ENCODE measurements around the gene ZNF574. TPM values are rescaled to one million over a fixed set of nuclear protein-coding genes. Genes with fewer than 3 reads are reported as not detected.

Gene ZNF574
- total RNA-seq, 1 experiment from 2014 or later: 35.6 TPM

- H3K27me3 Mint-ChIP-seq (ENCODE audit: low read depth): peaks cover 16% of the 10 kb centered on the region
- TF ChIP-seq CTCF (conservative IDR thresholded peaks at IDR 0.05): no peak
- H4K91ac ChIP-seq (ENCODE audit: insufficient read length, low read depth, low read length): no peak overlapping the region
- peak overlapping the region; percentile 9 for H3K4me2 ChIP-seq (ENCODE audit: insufficient read depth, insufficient read length, low read length)
- H3K79me1 ChIP-seq (ENCODE audit: insufficient read depth, low read depth, low read length, poor library complexity, severe bottlenecking): no peaks in the 10 kb centered on the region
- H3K9me3 ChIP-seq (ENCODE audit: control insufficient read depth, low read depth, low read length): no peaks in the 10 kb centered on the region
- no peak overlapping the region for H2BK5ac ChIP-seq (ENCODE audit: insufficient read length, low read length)
- no peak overlapping the region for H2BK15ac ChIP-seq (ENCODE audit: low read depth, low read length)
- WGBS (ENCODE audit: extremely low coverage, insufficient read length, low lambda C conversion rate): no CpG with 5 or more reads among the region's 28 CpGs
- H3K4me1 ChIP-seq (ENCODE audit: insufficient read depth, low read length): no peaks in the 10 kb centered on the region; the same call in 1 of the 2 replicates
- peak overlapping the region; percentile 52 to 77 for H3K4me3 Mint-ChIP-seq
- H3K9ac ChIP-seq (ENCODE audit: extremely low read depth, insufficient read length, low read length): no peak overlapping the region
- no peak overlapping the region for H3K27ac Mint-ChIP-seq
- H3K56ac ChIP-seq (ENCODE audit: insufficient read length, low read depth, low read length): no peak overlapping the region
- no peak overlapping the region for H3K23ac ChIP-seq (ENCODE audit: insufficient read length, low read depth, low read length)
- H3K36me3 Mint-ChIP-seq (ENCODE audit: insufficient read depth in 1 of 3, low read depth in 3 of 3): no peaks in the 10 kb centered on the region; a peak in 1 of 7 replicates
- H3T11ph ChIP-seq (ENCODE audit: low read length): no peak overlapping the region
- no peak overlapping the region for H4K5ac ChIP-seq (ENCODE audit: insufficient read length, low read depth, low read length)
- peak; percentile 93 for DNase-seq
- no peak overlapping the region for H3K14ac ChIP-seq (ENCODE audit: insufficient read depth, low read length)
- H2BK12ac ChIP-seq (ENCODE audit: insufficient read length, low read depth, low read length): no peak overlapping the region
- no peak overlapping the region for H4K8ac ChIP-seq (replicated peaks; ENCODE audit: insufficient read length, low read depth, low read length)
- no peak overlapping the region for H3K18ac ChIP-seq (ENCODE audit: insufficient read length, low read depth, low read length)
- no peak overlapping the region for H3K4ac ChIP-seq (ENCODE audit: low read depth, low read length)
- H3K27me3 ChIP-seq (ENCODE audit: insufficient read depth, low read length): no peaks in the 10 kb centered on the region
- H4K20me1 ChIP-seq (ENCODE audit: control insufficient read depth, insufficient read depth, insufficient read length): no peaks in the 10 kb centered on the region
- no peaks in the 10 kb centered on the region for H3K79me2 ChIP-seq (ENCODE audit: insufficient read depth, low read length)
- H3K9me3 Mint-ChIP-seq: no peaks in the 10 kb centered on the region
- no peak overlapping the region for H2AK5ac ChIP-seq (ENCODE audit: insufficient read length, low read length)
- no peak overlapping the region for H2BK20ac ChIP-seq (ENCODE audit: low read depth, low read length, poor library complexity, severe bottlenecking)
- no peak overlapping the region for H2AFZ ChIP-seq (ENCODE audit: low read length)
- no peak overlapping the region for H3K27ac ChIP-seq (ENCODE audit: insufficient read length, low read depth, low read length)
- no peak overlapping the region for H2BK120ac ChIP-seq (ENCODE audit: low read depth, low read length, poor library complexity, severe bottlenecking)
- peaks cover 9 to 31% of the 10 kb centered on the region in 2 experiments for H3K4me1 Mint-ChIP-seq
- no peaks in the 10 kb centered on the region for H3K23me2 ChIP-seq (ENCODE audit: insufficient read length, low read depth, low read length, poor library complexity, severe bottlenecking)
Measured at GRCh38 chr19:42095814-42096230, 19.9 kb downstream of the ZNF574 start.

All from H9 (cell line).